Colonic mucosa (tissue), 4 donors: ENCODE data around the gene LEAP2. TPM values are rescaled to one million over a fixed set of nuclear protein-coding genes. Genes with fewer than 3 reads are reported as not detected.

Experiments used
- DNase-seq: peaks from one replicate; pipeline ENCODE4 v3.0.0-alpha.2; 2020
- H3K27ac ChIP-seq: fragments of 200-600 bp; one replicate; pipeline ENCODE4 v1.8.0; 2021
- H3K27me3 ChIP-seq: fragments of 200-600 bp; one replicate; pipeline ENCODE4 v1.8.0; 2021
- H3K36me3 ChIP-seq: fragments of 200-600 bp; one replicate; pipeline ENCODE4 v1.8.0; 2021
- H3K4me1 ChIP-seq: fragments of 200-600 bp; one replicate; pipeline ENCODE4 v1.8.0; 2021; ENCODE audit warnings: mild to moderate bottlenecking
- H3K4me3 ChIP-seq: fragments of 200-600 bp; one replicate; pipeline ENCODE4 v1.8.0; 2021
- H3K9ac ChIP-seq, 2 donors: one replicate each; pipeline ENCODE4 v1.7.0; 2013; ENCODE audit warnings: control low read depth in 2 of 2, low read depth in 2 of 2, low read length in 2 of 2
- H3K9me3 ChIP-seq: fragments of 200-600 bp; one replicate; pipeline ENCODE4 v1.8.0; 2021
- intact Hi-C: fragments of 100-400 bp; cut with DNase I; formaldehyde crosslinking; loops from one replicate; pipeline ENCODE4 v1.14.1; 2022
- total RNA-seq, 2 donors: library from RNA; stranded (reverse); fragmentation: NEBNext Ultra II Directional in 1 of 2; extraction: Animal tissue kit (Norgen Biotek cat#: 25700) in 1 of 2; gene quantifications; one replicate each; pipeline ENCODE4 v1.2.1, GENCODE V29; 2021
- TF ChIP-seq, protein P1 (sequence below): fragments of 200-600 bp; IDR thresholded peaks from one replicate; pipeline ENCODE4 v1.8.0; 2022; ENCODE audit warnings: antibody characterized with exemption, mild to moderate bottlenecking
- donor health status: healthy.
- donor health status: DM: no; HTN: no; CAD: no.
- donor health status: DM: no; HTN: no; CAD: no.

The LEAP2 gene
- total RNA-seq, 2 donors from 2014 or later, result 3.6 to 7.7 TPM

DNA sequence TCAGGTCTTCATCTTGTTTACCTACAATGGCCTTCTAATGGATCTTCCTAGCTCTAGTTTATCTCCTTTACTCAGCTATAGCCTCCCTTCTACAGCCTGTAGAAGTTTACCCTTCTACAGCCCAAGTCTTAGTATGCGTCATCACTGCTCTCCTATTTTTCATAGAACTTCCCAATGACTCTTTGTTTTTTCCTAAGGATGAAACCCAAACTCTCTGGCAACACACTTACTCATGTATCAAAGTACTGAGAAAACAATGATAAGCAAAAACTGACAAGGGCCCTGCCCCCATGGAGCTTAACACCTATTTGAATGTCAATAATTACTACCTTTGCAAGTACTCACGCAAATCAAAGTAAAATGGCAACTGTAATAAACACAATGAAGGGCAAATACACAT, 33.7 kb downstream of the LEAP2 start:
- intact Hi-C loops, result no loop called here
- H3K27ac ChIP-seq, result no peak overlapping the region
- H3K4me1 ChIP-seq, result no peaks in the 10 kb centered on the region
- TF ChIP-seq, protein P1, sequence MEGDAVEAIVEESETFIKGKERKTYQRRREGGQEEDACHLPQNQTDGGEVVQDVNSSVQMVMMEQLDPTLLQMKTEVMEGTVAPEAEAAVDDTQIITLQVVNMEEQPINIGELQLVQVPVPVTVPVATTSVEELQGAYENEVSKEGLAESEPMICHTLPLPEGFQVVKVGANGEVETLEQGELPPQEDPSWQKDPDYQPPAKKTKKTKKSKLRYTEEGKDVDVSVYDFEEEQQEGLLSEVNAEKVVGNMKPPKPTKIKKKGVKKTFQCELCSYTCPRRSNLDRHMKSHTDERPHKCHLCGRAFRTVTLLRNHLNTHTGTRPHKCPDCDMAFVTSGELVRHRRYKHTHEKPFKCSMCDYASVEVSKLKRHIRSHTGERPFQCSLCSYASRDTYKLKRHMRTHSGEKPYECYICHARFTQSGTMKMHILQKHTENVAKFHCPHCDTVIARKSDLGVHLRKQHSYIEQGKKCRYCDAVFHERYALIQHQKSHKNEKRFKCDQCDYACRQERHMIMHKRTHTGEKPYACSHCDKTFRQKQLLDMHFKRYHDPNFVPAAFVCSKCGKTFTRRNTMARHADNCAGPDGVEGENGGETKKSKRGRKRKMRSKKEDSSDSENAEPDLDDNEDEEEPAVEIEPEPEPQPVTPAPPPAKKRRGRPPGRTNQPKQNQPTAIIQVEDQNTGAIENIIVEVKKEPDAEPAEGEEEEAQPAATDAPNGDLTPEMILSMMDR, result no peak
- no peaks in the 10 kb centered on the region for H3K9me3 ChIP-seq
- no peak overlapping the region for H3K4me3 ChIP-seq
- H3K36me3 ChIP-seq, result no peaks in the 10 kb centered on the region
- no peak for DNase-seq
- H3K27me3 ChIP-seq, result no peaks in the 10 kb centered on the region
- H3K9ac ChIP-seq, result no peak overlapping the region

DNA sequence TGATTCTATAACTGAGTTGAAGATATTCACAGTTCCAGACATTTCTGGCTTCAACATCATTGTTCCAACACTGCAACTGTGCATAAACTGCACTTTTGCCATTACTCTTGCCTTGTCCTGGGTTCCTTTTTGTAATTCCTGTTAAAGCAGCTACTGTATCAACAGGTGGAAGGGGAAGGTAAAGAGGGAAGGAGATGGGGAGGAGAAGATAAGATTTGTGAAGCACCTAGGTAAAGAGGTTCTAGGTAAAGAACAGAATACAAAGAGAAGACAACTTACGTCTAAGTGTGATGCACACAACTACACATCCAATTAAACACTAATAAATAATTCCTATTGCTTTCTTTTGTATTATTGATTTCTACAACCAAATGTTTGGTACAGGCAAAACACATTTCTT, 36.2 kb downstream of the LEAP2 start:
- intact Hi-C loops, result no loop called here
- Histone ChIP-seq H3K27ac (no peak overlapping the region), H3K27me3 (no peaks in the 10 kb centered on the region), H3K36me3 (no peaks in the 10 kb centered on the region), H3K9ac (no peak overlapping the region), H3K4me3 (no peak overlapping the region), H3K4me1 (no peaks in the 10 kb centered on the region), H3K9me3 (no peaks in the 10 kb centered on the region)
- no peak for DNase-seq
- TF ChIP-seq, protein P1, result no peak

DNA sequence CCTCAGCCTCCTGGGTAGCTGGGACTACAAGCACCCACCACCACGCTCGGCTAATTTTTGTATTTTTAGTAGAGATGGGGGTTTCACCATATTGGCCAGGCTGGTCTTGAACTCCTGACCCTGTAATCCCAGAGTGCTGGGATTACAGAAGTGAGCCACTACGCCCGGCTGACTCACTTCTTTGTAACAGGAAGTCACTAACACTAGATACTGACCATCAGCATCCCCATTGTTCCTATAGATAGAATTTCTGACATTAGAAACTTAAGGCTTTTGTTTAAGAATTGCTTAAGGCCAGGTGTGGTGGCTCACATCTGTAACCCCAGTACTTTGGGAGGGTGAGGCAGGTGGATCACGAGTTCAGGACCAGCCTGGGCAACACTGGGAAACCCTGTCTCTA, 42.2 kb downstream of the LEAP2 start:
- Histone ChIP-seq H3K9ac (no peak overlapping the region), H3K9me3 (no peaks in the 10 kb centered on the region), H3K27me3 (no peaks in the 10 kb centered on the region), H3K4me1 (no peaks in the 10 kb centered on the region), H3K4me3 (no peak overlapping the region), H3K36me3 (no peaks in the 10 kb centered on the region), H3K27ac (no peak overlapping the region)
- no peak for DNase-seq
- TF ChIP-seq, protein P1, result no peak
- intact Hi-C loops, result no loop called here

DNA sequence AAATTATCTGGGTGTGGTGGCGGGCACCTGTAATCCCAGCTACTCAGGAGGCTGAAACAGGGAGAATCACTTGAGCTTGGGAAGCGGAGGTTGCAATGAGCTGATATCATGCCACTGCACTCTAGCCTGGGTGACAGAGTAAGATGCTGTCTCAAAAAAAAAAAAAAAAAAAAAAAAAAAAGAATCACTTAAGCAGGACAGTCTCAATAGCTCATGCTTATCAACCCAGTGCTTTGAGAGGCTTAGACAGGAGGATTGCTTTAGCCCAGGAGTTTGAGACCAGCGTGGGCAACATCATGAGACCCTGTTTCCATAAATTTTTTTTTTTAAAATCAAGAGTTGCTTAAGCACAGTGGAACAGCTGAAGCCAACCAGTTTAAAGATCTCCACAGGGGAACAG, 42.6 kb downstream of the LEAP2 start:
- no peaks in the 10 kb centered on the region for H3K9me3 ChIP-seq
- no peak overlapping the region for H3K27ac ChIP-seq
- H3K4me1 ChIP-seq, result no peaks in the 10 kb centered on the region
- DNase-seq, result no peak
- no peak overlapping the region for H3K4me3 ChIP-seq
- no peaks in the 10 kb centered on the region for H3K27me3 ChIP-seq
- TF ChIP-seq, protein P1, result no peak
- no peaks in the 10 kb centered on the region for H3K36me3 ChIP-seq
- intact Hi-C loops, result no loop called here
- no peak overlapping the region for H3K9ac ChIP-seq

Other genes with a start within 250 kb of the LEAP2 start
- not detected for gene IL13, start 215.5 kb upstream of the LEAP2 start, total RNA-seq
- not detected for gene IL4, start 199.7 kb upstream of the LEAP2 start, total RNA-seq
- gene KIF3A, start 136.1 kb upstream of the LEAP2 start, total RNA-seq, result 1 to 10 TPM; 4.0 to 5.2 TPM
- gene CCNI2, start 126.2 kb upstream of the LEAP2 start, total RNA-seq, result 10 to 100 TPM in 1 of 2 donors, 1 to 10 TPM in 1; 7.1 to 22.9 TPM
- 10 to 100 TPM; 57.6 to 84.2 TPM for gene SEPTIN8, start 96.4 kb upstream of the LEAP2 start, total RNA-seq
- 10 to 100 TPM; 12.4 to 30.7 TPM for gene SOWAHA, start 60.4 kb upstream of the LEAP2 start, total RNA-seq
- 10 to 100 TPM; 36.9 to 64.1 TPM for gene SHROOM1, start 43.0 kb upstream of the LEAP2 start, total RNA-seq
- gene GDF9, start 7.2 kb upstream of the LEAP2 start, total RNA-seq, result under 1 TPM; 0.64 to 0.69 TPM
- gene UQCRQ, start 7.0 kb upstream of the LEAP2 start, total RNA-seq, result 100 to 1,000 TPM; 885 to 920 TPM
- 10 to 100 TPM; 42.4 to 75.2 TPM for gene AFF4, start 90.0 kb downstream of the LEAP2 start, total RNA-seq
- gene ZCCHC10, start 152.9 kb downstream of the LEAP2 start, total RNA-seq, result 10 to 100 TPM; 24.2 to 31.9 TPM
- gene HSPA4, start 178.3 kb downstream of the LEAP2 start, total RNA-seq, result 100 to 1,000 TPM in 1 of 2 donors, 10 to 100 TPM in 1; 91.2 to 132 TPM